ENCODE results near the gene MAGI2.

The MAGI2 gene

DNA sequence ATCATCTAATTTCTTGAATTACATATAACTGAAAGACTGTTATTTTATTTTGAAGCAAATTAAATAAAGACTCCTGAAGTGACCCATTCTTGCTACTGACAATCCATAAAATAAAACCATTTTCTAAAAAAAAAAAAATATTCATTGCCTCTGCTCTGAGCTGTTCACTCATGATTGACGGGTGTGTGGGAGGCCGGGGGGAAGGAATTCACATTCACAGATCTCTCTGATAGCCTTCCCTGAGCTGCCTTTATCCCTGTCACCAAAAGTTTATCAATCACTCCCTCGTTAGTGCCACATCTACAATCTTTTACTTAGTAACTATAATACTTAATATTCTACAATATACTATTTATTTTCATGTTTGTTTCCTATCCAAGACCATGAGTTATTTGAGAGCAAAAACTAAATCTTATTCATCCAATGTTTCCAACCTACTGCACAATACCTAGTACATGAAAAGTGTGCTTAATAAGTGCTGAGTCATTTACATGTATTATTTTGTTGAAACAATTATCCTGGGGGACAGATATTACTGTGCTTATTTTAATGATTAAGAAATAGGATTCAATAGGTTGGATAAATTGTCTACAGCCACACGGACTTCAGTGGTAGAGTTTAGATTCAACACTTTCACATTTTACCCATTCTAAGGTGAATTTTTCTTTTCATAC is 1036.2 kb downstream of the MAGI2 start:
- DNase-seq (ENCODE audit: low read depth, low spot score), result no peak
- no peak overlapping the region for H3K27ac ChIP-seq

DNA sequence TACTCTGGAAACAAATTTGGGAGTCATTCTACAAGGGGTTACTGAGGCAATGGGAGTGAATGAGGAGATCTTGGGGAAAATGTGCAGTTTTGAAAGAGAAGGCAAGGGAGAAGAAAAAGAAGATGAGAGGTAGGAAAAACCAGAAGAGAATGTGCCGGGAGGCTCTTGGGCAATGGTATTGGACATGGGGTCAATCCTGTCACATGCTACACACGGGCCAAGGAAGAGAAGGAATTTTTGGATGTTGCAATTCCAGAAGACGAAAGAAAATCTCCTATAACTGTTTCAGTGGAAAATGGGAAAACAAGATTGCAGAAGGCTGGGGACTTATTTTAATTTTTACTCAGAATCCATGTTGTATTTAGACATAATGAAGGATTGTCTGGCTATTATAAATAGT is 1039.9 kb downstream of the MAGI2 start:
- no peak overlapping the region for H3K27ac ChIP-seq
- DNase-seq (ENCODE audit: low read depth, low spot score), result no peak

DNA sequence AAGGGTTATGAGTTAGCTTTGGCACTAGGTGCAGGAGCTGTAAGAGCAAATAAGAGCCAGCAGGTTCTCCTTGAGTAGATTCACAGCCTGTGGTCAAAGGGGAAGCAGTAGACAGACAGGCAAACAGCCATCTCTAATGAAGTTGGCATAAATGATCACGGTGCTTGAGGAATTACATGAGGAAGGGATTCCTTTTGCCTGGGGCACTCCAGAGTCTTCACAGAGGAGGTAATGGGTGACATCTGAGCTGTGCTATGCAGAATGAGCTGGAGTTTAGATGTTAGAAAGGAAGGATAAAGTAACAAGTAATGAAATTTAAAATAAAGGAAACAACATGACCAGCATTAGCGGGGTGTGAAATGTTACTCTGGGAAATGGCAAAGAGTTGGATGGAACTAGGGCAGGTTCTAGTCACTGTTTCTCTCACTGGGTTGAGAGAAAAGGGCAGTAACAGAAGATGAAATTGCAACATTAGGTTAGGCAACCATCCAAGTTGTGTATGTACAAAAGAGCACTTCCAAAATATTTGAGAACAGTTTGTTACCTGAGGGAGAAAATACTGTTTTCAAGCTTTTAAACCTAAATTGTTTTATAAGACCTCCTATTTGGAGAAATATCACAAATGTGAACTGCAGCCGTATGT is 1041.1 kb downstream of the MAGI2 start:
- no peak for DNase-seq (ENCODE audit: low read depth, low spot score)

DNA sequence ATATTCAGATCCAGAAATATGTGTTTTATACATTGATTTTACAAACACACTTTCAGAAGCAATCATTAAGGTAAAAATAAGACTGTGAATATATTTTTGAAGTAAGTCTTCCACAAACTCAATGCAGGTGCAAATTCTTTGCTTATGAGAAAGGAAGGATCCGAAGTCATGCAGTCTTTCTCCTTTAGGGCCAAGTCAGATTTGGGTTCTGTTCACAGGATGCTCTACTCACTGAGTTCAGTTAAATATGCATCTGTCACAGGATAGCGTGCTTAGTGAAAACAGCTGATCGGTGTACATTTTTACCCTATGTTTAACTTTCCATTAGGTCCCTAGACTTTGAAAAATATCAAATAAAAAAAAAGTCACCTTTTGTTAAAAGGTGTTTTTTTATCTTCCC is 1046.4 kb downstream of the MAGI2 start:
- DNase-seq (ENCODE audit: low read depth, low spot score), result no peak
- no peak overlapping the region for H3K27ac ChIP-seq

More for the DNA sequence above, 1041.1 kb downstream of the MAGI2 start:
- no peak overlapping the region for H3K27ac ChIP-seq

DNA sequence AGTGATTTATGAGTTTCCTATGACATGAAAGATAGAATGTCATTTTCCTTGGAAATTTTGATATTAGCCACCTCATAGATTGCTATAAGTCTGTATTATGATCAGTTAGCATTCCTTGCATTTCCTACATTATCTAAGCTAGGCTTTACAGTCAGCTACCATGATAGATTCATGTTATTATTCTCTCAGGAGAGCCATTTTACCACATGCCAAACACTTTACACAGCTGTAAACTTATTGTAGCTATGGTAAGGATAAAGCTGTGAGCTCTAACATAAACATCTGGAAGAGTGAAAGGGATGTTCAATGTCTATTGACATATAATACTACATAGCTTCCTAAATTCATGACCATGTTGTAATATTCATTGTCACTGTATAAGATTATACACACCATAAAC is 1046.9 kb downstream of the MAGI2 start:
- no peak overlapping the region for H3K27ac ChIP-seq
- no peak for DNase-seq (ENCODE audit: low read depth, low spot score)

DNA sequence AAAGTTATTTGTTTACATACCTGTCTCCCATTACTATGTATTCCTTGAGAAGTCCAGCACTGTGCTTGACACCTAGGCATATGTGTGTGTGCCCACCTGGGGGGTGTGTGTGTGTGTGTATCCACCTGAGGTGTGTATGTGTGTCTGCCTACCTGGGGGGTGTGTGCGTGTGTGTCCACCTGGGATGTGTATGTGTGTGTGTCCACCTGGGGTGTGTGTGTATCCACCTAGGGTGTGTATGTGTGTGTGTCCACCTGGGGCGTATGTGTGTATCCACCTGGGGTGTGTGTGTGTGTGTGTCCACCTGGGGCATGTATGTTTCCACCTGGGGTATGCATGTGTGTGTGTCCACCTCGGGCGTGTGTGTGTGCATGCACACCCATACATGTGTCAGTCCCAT is 1051.4 kb downstream of the MAGI2 start:
- no peak overlapping the region for H3K27ac ChIP-seq
- no peak for DNase-seq (ENCODE audit: low read depth, low spot score)

DNA sequence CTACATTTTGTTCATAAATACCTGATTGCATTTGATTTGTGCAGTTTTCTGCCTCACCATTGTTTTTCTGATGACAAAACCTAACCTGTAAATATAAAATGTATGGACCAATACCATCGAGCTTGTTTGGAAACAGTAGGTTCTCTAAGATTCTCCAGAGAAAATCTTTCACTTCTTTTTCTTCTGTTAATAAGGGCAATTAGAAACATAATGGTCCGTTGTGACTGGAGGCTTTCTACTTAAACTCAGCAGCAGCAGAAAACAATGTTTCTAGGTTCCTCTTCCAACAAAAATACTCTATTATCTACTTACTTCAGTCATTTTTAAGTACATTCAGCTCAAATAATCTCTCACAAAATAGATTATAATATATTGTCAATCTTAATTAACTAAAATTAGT is 1053.4 kb downstream of the MAGI2 start:
- H3K27ac ChIP-seq, result no peak overlapping the region
- DNase-seq (ENCODE audit: low read depth, low spot score), result no peak

DNA sequence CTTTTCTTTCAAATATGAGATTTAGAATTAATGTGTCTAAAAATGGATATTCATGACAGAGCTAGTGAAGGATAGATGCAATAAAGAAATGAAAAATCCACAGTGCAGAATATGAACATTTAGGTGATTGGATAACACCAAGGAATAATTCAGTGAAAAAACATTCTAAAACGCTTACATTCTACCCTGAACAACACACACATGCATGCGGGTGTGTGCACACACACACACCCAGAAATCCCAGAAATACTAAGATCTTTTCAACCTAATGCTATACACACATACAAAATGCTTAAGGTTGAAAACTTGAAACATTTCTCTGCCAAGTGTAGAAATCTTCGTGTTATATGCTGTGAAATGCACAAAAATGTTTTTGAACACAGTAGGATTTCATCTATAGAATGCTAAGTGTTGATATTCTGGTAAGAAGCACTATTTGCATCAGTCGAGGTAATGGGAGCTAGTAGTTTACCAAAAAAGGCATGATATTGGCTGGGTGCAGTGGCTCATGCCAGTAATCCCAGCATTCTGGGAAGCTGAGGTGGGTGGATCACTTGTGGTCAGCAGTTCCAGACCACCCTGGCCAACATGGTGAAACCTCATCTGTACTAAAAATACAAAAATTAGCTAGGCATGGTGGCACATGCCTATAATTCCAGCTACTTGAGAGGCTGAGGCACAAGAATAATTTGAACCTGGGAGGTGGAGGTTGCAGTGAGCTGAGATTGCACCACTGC is 1054.3 kb downstream of the MAGI2 start:
- DNase-seq (ENCODE audit: low read depth, low spot score), result no peak
- no peak overlapping the region for H3K27ac ChIP-seq

DNA sequence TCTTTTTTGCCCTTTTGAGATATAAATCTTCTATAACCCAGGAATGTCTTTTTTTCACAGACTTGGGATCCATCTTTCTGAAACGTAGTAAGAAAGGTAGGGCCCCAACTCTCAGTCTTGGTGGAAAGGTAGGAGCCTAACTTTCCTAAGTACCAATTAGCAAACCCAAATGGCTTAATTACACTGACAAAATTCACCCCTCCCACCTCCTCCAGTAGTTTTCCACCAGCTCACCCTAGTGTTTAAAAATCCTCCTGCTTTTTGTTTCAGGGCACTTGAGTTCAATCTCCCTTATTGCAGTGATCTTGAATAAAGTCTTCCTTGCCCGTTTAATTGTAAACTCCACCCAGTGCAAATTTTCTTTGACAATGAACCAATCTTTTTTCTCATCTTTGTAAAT is 1054.9 kb downstream of the MAGI2 start:
- DNase-seq (ENCODE audit: low read depth, low spot score), result no peak
- no peak overlapping the region for H3K27ac ChIP-seq

DNA sequence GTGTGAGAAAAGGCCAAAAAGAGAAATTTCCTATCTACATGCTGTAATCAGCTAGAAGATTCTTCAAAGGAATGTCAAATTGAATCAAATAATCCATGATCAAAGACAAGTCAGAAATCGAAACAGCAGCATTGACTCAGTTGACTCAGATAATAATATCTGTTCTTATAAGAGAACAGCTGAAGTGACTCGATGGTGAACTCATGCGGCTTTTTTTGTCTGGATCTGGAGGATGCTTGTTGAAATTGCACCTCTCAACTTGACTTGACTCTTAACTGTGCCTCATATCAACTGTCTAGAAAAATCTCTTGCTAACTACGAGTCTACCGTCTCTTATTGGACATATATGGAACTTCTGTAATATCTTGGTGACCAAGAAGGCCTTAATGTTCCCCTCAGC is 1055.4 kb downstream of the MAGI2 start:
- no peak for DNase-seq (ENCODE audit: low read depth, low spot score)

DNA sequence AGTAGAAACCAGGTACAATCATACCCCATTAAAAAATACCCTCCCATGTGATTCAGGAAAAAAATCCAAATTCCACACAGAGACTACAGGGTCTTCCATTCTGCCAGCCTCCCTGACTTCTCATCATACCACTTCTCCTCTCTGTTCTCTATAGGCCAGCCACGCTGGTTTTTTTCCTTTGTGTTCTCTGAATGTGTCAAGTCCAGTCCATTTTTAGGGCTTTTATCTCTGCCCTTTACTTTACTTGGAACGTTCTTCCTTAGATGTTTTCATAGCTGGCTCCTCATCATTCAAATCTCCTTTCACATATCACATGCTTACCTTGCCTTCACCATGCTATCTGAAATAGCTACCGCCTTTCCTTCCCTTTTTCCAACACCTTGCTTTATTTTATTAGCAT is 1057.3 kb downstream of the MAGI2 start:
- H3K27ac ChIP-seq, result no peak overlapping the region
- DNase-seq (ENCODE audit: low read depth, low spot score), result no peak

More for the DNA sequence above, 1055.4 kb downstream of the MAGI2 start:
- no peak overlapping the region for H3K27ac ChIP-seq

DNA sequence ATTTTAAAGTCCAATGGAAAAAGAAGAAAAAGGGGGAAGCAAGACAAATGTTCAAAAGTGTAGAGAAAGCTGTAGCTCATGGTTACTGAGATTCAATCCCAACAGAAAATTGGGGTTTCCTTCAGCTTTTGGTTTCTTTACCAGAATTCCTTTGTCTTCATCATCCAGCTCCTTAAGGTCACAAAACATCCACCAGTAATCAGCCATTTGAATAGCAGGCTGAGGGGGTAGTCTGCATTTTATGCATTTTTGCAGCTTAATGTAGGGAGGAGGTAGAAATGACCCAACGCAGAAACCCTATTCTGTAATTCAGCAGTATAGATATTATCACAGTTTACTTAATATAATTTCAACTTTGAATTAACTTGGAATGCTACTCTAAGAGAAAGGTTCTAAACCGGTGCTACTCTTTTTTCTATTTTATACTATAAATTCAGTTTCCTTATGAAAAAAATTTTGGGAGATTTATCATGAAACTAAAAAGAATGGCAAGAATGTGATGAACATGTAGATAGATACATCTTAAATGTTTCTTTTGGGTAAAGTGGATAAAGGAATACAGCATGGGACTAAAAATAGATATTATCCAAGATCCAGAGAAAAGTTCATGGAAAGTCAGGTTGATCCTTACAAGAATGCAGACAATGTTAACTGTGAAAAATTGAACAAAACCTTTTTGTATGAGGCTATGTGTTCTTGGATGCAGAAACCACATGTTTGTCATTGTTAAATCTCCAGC is 1058.0 kb downstream of the MAGI2 start:
- DNase-seq (ENCODE audit: low read depth, low spot score), result no peak
- no peak overlapping the region for H3K27ac ChIP-seq

DNA sequence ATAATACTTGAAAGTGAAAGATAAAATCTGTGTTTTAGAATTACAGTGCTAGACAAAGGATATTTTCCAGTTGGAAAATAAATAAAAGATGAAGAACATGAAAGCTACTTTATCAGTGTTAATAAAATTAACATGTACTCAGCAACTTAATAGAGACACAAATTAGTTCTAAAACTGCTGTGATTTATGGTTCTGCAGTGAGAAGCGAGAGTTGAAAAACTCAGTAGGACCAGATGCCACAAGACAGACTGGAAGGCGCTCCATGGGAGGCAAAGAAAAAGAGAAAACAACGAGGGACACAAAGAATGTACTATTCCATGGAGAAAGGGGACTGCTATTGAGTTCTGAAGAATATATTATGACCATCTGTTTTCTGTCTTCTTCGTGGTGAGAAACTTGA is 1064.4 kb downstream of the MAGI2 start:
- no peak overlapping the region for H3K27ac ChIP-seq
- no peak for DNase-seq (ENCODE audit: low read depth, low spot score)

DNA sequence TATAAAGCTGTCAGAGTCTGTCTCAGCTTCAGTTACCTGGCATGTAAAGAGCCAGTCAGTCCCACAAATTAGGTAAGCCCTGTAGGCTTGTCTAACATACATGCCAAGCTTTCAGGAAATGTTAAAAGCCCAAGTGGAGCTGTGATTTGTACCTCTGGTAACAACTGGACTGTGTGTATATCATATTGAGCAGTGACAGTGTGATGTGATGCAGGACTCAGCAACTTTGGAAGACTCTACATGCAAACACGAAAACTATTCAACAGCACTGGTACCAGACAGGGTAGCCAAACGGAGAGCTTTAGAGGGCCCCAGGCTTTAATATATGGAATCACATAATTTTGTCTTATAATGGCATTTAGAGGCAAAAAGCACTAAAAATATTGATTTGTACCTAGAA is 1066.9 kb downstream of the MAGI2 start:
- no peak overlapping the region for H3K27ac ChIP-seq
- DNase-seq (ENCODE audit: low read depth, low spot score), result no peak

DNA sequence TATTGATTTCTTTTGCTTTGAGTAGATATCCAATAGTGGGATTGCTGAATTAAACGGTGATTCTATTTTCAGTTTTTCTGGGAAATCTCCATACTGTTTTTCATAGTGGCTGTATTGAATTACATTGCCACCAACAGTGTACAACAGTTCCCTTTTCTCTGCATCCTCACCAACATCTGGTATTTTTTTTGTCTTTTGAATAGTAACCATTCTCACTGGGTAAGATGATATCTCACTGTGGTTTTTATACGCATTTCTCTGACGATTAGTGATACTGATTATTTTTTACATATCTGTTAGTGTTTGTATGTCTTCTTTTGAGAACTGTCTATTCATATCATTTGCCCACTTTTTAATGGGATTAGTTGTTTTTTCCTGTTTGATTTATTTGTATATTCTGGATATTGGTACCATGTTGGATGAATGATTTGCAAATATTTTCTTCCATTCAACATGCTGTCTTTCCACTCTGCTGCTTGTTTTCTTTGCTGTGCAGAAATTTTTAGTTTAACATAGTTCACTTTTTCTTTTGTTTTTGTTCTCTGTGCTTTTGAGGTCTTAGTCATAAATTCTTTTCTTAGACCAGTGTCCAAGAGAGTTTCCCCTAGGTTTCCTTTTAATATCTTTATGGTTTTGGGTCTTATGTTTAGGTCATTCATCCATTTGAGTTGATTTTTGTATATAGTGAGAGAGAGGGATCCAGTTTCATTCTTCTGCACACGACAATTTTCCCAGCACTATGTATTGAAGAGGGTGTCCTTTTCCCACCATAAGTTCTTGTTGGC is 1070.2 kb downstream of the MAGI2 start:
- no peak for DNase-seq (ENCODE audit: low read depth, low spot score)
- H3K27ac ChIP-seq, result no peak overlapping the region

DNA sequence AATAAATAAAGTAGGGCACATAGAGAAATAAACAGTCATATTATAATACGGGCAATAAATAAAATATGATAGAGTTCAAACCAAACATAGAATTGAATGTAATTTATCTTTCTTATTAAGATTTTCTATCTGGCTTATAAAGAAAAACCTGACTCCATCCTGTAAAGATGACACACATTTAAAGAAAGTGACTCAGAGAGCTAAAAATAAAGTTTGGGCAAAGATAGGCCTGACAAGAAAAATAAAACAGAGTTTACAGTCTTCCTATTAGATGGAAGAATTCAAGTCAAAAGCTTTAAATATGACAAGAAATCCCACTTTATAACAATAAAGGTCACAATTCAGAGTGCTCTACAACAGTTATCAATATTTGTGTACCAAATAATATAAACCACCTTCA is 1074.3 kb downstream of the MAGI2 start:
- DNase-seq (ENCODE audit: low read depth, low spot score), result no peak
- H3K27ac ChIP-seq, result no peak overlapping the region

DNA sequence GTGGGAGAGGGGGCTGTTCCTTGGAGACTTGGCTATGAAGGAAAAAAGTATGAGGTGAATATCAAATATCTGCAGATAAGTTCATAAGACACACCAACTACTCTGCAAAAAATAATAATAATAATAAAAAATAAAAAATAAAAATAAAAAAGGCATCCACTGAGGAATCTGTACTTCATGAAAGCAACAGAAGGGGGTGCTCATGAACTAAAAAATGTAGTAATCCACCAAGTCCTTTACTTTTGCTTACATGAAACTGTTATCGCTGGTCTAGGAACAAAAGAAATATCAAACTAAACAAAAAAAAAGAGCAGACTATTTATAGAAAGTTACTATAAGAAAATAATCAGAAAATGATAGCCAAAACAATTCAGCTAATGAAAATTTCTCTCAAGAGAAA is 1075.9 kb downstream of the MAGI2 start:
- no peak for DNase-seq (ENCODE audit: low read depth, low spot score)
- H3K27ac ChIP-seq, result no peak overlapping the region

DNA sequence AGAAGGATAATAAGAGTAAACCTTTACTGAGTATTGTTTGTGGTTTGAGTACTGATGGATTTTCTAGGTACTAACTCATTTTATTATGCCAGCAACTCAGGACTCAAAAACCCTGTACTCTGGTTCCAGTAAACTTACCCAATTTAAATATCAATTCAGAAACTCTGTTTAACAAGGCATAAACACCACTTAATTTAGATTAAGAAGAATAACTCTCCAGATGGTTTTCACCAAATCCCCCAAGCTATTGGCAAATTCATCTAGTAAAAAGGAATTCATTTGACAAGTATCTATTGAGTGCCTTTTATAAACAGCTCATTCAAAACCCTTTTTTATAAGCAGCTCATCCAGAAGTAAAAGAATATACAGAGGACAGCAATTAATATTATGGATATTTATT is 1082.5 kb downstream of the MAGI2 start:
- no peak for DNase-seq (ENCODE audit: low read depth, low spot score)

DNA sequence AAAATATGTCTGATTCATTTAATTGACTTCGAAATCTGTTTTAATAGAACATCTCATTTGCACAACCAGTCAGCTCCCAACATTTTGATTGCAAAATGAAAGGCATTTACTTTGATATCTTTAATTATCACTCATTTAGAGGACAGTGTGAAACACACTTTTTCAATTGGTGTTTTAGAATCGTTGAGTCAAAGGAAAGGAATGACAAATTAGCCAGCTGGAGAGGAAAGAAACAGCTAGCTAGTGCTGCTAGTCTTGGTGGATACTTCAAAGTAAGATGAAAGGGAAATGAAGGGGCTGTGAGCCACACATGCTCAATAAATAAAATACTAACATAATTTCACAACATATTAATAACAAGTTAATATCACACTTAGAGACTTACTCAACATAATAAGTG is 1084.7 kb downstream of the MAGI2 start:
- no peak overlapping the region for H3K27ac ChIP-seq
- no peak for DNase-seq (ENCODE audit: low read depth, low spot score)

More for the DNA sequence above, 1082.5 kb downstream of the MAGI2 start:
- H3K27ac ChIP-seq, result no peak overlapping the region

DNA sequence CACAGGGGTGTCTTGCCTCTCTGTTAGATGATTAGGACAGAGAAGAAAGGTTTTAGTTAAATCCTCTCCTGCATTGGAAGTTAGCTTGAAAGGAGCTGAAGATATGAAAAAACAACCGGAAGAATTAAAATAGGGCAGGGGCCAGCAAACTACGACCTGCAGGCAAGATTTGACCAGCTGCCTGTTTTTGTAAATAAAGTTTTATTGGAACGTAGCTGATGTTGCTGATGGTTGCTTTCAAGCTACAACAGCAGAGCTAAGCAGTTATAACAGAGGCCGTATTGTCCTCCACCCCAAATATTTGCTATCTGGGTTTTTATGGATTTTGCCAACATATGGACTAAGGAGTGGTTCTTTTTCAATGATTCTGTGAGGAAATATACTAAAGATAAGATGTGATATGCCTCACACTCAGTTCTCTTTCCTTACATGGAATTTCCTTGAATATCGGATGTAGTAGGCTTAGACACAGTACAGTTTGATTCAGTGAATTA is 1086.1 kb downstream of the MAGI2 start:
- H3K27ac ChIP-seq, result no peak overlapping the region
- DNase-seq (ENCODE audit: low read depth, low spot score), result no peak

All from epithelial cell of prostate (primary cell).